ENCODE data around the gene PFKL. TPM values are rescaled to one million over a fixed set of nuclear protein-coding genes. Genes with fewer than 3 reads are reported as not detected.

Gene PFKL
- total and polyA plus RNA-seq, 2 experiments from 2014 or later: 40.3 to 106 TPM

DNA sequence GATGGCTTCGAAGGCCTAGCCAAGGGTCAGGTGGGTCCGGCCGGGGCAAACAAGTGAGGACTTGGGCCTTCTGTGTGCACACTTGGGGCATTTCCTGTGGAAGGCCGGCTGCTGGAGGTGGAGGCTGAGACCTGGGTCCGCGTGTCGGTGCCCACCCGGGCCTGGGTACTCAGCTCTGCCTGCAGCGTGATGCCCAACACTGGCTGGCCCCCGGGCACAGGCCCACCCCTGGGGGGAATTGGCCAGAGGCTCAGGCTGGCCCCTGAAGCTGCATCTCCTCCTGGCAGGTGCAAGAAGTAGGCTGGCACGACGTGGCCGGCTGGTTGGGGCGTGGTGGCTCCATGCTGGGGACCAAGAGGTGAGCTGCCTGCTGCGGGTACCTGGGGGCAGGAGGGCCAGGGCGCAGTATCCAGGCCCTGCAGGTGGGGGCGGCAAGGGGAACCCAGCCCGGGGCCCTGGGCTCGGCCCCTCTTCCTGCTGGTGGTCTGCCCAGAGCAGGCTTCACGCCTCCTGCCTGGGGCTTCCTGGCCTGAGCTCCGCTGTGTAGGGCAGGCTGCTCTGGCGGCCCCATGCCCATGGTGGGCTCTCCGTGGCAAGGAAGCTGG lies 22.1 kb downstream of the PFKL start:
- no peaks in the 10 kb centered on the region for H3K79me2 ChIP-seq (replicated peaks; ENCODE audit: insufficient read depth)
- H3F3A ChIP-seq (replicated peaks; ENCODE audit: low read depth): no peaks in the 10 kb centered on the region
- Mint-ChIP-seq H3K4me3 (no peak overlapping the region), H3K36me3 (ENCODE audit: low read depth) (peaks cover 3% of the 10 kb centered on the region; the same call in 1 of the 3 replicates), H3K4me1 (no peaks in the 10 kb centered on the region), H3K27ac (no peak overlapping the region), H3K27me3 (ENCODE audit: insufficient read depth, low read depth, poor library complexity) (peaks cover 11% of the 10 kb centered on the region), H3K9me3 (no peaks in the 10 kb centered on the region)
- H3K27me3 ChIP-seq (ENCODE audit: insufficient read depth): no peaks in the 10 kb centered on the region
- H3K27ac ChIP-seq (ENCODE audit: low read depth): no peak overlapping the region
- H3K36me3 ChIP-seq (ENCODE audit: insufficient read depth): no peaks in the 10 kb centered on the region
- TF ChIP-seq EZH2 (IDR thresholded peaks at IDR 0.05; ENCODE audit: low read depth, unreplicated experiment) (no peak), POLR2AphosphoS5 (IDR thresholded peaks at IDR 0.05; ENCODE audit: low read depth) (no peak), ZNF114 (CRISPR knock-in tag; IDR thresholded peaks at IDR 0.05) (no peak), JUNB (IDR thresholded peaks at IDR 0.05; ENCODE audit: unreplicated experiment) (no peak), CREB1 (CRISPR knock-in tag; IDR thresholded peaks at IDR 0.05; ENCODE audit: low read depth) (no peak), ZNF331 (CRISPR knock-in tag; IDR thresholded peaks at IDR 0.05; ENCODE audit: low read depth) (no peak), NANOG (IDR thresholded peaks at IDR 0.05; ENCODE audit: borderline replicate concordance) (no peak), EZH2phosphoT487 (IDR thresholded peaks at IDR 0.05; ENCODE audit: unreplicated experiment) (no peak), STAT1 (IDR thresholded peaks at IDR 0.05; ENCODE audit: unreplicated experiment) (no peak)
- TF ChIP-seq, protein P1, sequence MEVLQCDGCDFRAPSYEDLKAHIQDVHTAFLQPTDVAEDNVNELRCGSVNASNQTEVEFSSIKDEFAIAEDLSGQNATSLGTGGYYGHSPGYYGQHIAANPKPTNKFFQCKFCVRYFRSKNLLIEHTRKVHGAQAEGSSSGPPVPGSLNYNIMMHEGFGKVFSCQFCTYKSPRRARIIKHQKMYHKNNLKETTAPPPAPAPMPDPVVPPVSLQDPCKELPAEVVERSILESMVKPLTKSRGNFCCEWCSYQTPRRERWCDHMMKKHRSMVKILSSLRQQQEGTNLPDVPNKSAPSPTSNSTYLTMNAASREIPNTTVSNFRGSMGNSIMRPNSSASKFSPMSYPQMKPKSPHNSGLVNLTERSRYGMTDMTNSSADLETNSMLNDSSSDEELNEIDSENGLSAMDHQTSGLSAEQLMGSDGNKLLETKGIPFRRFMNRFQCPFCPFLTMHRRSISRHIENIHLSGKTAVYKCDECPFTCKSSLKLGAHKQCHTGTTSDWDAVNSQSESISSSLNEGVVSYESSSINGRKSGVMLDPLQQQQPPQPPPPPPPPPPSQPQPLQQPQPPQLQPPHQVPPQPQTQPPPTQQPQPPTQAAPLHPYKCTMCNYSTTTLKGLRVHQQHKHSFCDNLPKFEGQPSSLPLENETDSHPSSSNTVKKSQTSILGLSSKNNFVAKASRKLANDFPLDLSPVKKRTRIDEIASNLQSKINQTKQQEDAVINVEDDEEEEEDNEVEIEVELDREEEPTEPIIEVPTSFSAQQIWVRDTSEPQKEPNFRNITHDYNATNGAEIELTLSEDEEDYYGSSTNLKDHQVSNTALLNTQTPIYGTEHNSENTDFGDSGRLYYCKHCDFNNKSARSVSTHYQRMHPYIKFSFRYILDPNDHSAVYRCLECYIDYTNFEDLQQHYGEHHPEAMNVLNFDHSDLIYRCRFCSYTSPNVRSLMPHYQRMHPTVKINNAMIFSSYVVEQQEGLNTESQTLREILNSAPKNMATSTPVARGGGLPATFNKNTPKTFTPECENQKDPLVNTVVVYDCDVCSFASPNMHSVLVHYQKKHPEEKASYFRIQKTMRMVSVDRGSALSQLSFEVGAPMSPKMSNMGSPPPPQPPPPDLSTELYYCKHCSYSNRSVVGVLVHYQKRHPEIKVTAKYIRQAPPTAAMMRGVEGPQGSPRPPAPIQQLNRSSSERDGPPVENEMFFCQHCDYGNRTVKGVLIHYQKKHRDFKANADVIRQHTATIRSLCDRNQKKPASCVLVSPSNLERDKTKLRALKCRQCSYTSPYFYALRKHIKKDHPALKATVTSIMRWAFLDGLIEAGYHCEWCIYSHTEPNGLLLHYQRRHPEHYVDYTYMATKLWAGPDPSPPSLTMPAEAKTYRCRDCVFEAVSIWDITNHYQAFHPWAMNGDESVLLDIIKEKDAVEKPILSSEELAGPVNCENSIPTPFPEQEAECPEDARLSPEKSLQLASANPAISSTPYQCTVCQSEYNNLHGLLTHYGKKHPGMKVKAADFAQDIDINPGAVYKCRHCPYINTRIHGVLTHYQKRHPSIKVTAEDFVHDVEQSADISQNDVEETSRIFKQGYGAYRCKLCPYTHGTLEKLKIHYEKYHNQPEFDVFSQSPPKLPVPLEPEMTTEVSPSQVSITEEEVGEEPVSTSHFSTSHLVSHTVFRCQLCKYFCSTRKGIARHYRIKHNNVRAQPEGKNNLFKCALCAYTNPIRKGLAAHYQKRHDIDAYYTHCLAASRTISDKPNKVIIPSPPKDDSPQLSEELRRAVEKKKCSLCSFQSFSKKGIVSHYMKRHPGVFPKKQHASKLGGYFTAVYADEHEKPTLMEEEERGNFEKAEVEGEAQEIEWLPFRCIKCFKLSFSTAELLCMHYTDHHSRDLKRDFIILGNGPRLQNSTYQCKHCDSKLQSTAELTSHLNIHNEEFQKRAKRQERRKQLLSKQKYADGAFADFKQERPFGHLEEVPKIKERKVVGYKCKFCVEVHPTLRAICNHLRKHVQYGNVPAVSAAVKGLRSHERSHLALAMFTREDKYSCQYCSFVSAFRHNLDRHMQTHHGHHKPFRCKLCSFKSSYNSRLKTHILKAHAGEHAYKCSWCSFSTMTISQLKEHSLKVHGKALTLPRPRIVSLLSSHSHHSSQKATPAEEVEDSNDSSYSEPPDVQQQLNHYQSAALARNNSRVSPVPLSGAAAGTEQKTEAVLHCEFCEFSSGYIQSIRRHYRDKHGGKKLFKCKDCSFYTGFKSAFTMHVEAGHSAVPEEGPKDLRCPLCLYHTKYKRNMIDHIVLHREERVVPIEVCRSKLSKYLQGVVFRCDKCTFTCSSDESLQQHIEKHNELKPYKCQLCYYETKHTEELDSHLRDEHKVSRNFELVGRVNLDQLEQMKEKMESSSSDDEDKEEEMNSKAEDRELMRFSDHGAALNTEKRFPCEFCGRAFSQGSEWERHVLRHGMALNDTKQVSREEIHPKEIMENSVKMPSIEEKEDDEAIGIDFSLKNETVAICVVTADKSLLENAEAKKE (CRISPR knock-in tag; IDR thresholded peaks at IDR 0.05): no peak
- TF ChIP-seq, protein P2, sequence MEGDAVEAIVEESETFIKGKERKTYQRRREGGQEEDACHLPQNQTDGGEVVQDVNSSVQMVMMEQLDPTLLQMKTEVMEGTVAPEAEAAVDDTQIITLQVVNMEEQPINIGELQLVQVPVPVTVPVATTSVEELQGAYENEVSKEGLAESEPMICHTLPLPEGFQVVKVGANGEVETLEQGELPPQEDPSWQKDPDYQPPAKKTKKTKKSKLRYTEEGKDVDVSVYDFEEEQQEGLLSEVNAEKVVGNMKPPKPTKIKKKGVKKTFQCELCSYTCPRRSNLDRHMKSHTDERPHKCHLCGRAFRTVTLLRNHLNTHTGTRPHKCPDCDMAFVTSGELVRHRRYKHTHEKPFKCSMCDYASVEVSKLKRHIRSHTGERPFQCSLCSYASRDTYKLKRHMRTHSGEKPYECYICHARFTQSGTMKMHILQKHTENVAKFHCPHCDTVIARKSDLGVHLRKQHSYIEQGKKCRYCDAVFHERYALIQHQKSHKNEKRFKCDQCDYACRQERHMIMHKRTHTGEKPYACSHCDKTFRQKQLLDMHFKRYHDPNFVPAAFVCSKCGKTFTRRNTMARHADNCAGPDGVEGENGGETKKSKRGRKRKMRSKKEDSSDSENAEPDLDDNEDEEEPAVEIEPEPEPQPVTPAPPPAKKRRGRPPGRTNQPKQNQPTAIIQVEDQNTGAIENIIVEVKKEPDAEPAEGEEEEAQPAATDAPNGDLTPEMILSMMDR (conservative IDR thresholded peaks at IDR 0.05; ENCODE audit: low read depth in 2 of 2): no peak
- TF ChIP-seq, protein P3, sequence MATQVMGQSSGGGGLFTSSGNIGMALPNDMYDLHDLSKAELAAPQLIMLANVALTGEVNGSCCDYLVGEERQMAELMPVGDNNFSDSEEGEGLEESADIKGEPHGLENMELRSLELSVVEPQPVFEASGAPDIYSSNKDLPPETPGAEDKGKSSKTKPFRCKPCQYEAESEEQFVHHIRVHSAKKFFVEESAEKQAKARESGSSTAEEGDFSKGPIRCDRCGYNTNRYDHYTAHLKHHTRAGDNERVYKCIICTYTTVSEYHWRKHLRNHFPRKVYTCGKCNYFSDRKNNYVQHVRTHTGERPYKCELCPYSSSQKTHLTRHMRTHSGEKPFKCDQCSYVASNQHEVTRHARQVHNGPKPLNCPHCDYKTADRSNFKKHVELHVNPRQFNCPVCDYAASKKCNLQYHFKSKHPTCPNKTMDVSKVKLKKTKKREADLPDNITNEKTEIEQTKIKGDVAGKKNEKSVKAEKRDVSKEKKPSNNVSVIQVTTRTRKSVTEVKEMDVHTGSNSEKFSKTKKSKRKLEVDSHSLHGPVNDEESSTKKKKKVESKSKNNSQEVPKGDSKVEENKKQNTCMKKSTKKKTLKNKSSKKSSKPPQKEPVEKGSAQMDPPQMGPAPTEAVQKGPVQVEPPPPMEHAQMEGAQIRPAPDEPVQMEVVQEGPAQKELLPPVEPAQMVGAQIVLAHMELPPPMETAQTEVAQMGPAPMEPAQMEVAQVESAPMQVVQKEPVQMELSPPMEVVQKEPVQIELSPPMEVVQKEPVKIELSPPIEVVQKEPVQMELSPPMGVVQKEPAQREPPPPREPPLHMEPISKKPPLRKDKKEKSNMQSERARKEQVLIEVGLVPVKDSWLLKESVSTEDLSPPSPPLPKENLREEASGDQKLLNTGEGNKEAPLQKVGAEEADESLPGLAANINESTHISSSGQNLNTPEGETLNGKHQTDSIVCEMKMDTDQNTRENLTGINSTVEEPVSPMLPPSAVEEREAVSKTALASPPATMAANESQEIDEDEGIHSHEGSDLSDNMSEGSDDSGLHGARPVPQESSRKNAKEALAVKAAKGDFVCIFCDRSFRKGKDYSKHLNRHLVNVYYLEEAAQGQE (IDR thresholded peaks at IDR 0.05; ENCODE audit: unreplicated experiment): no peak
- TF ChIP-seq, protein P4, sequence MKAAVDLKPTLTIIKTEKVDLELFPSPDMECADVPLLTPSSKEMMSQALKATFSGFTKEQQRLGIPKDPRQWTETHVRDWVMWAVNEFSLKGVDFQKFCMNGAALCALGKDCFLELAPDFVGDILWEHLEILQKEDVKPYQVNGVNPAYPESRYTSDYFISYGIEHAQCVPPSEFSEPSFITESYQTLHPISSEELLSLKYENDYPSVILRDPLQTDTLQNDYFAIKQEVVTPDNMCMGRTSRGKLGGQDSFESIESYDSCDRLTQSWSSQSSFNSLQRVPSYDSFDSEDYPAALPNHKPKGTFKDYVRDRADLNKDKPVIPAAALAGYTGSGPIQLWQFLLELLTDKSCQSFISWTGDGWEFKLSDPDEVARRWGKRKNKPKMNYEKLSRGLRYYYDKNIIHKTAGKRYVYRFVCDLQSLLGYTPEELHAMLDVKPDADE (IDR thresholded peaks at IDR 0.05): no peak
- no peaks in the 10 kb centered on the region for H4K20me1 ChIP-seq (replicated peaks; ENCODE audit: insufficient read depth)
- ATAC-seq (peak; percentile 39), DNase-seq (ENCODE audit: low spot score) (no peak)
- H3K4me2 ChIP-seq: no peak overlapping the region
- H3K9me2 ChIP-seq (ENCODE audit: insufficient read depth): no peaks in the 10 kb centered on the region
- H3K4me1 ChIP-seq (ENCODE audit: insufficient read depth): no peaks in the 10 kb centered on the region
- H3K4me3 ChIP-seq: no peak overlapping the region
- H2AFZ ChIP-seq: no peak overlapping the region
